Liver (tissue), 3 donors: ENCODE results near the gene WASL.

Experiments used
- EGR1 ChIP-seq, 2 donors: IDR thresholded peaks; 2 replicates each; pipeline ENCODE4 v1.6.1; 2016 to 2018; ENCODE audit warnings: antibody characterized with exemption in 2 of 2, low read depth in 2 of 2
- FOXA1 ChIP-seq: IDR thresholded peaks from 2 replicates; pipeline ENCODE4 v1.6.1; 2016; ENCODE audit warnings: antibody characterized with exemption
- JUND ChIP-seq, 2 donors: IDR thresholded peaks; 2 replicates each; pipeline ENCODE4 v1.6.1; 2016; ENCODE audit warnings: antibody characterized with exemption in 2 of 2
- RAD21 ChIP-seq, 2 donors: IDR thresholded peaks; 2 replicates each; pipeline ENCODE4 v1.6.1; 2016; ENCODE audit warnings: antibody characterized with exemption in 2 of 2, mild to moderate bottlenecking in 2 of 2
- RXRA ChIP-seq, 2 donors: IDR thresholded peaks; 2 replicates each; pipeline ENCODE4 v1.6.1; 2017 to 2018; ENCODE audit warnings: antibody characterized with exemption in 2 of 2, mild to moderate bottlenecking in 1 of 2
- SP1 ChIP-seq: IDR thresholded peaks from 2 replicates; pipeline ENCODE4 v1.6.1; 2018; ENCODE audit warnings: antibody characterized with exemption, mild to moderate bottlenecking
- TAF1 ChIP-seq: conservative IDR thresholded peaks from 2 replicates; pipeline ENCODE4 v1.6.1; 2016; ENCODE audit warnings: antibody characterized with exemption, mild to moderate bottlenecking
- YY1 ChIP-seq: IDR thresholded peaks from 2 replicates; pipeline ENCODE4 v1.6.1; 2016; ENCODE audit warnings: antibody characterized with exemption, mild to moderate bottlenecking
- TF ChIP-seq, protein P1 (sequence below): fragments of 150-350 bp; IDR thresholded peaks from 2 replicates; pipeline ENCODE4 v1.5.1; 2017; ENCODE audit warnings: improper control_type of control experiment, low read depth, low read length; ENCODE audit not compliant: missing input control
- TF ChIP-seq, protein P2 (sequence below): IDR thresholded peaks from 2 replicates; pipeline ENCODE4 v1.6.1; 2016; ENCODE audit warnings: antibody characterized with exemption
- TF ChIP-seq, protein P3 (sequence below): IDR thresholded peaks from 2 replicates; pipeline ENCODE4 v1.6.1; 2016; ENCODE audit warnings: antibody characterized with exemption
- TF ChIP-seq, protein P4 (sequence below): IDR thresholded peaks from 2 replicates; pipeline ENCODE4 v1.6.1; 2016; ENCODE audit warnings: antibody characterized with exemption, mild to moderate bottlenecking
- donor health status: healthy.
- donor health status: healthy.

DNA sequence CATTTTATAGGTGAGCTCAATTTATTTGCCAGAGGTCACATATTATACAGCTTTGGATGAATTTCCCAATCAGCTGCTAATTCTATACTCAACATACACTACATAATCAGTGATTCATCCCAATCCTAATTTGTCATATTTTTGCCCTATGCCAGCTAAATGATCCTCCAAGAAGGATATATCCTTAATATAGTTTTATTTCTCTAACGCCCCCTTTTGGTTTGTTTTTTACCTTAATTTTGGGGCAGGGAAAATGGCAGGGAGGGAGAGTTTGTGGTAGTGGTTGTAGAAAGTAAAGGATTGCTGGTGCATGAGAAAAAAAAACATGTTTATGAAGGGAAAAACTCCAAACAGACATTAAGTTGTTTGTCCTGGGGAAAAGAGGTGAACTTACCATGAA is 31.9 kb downstream of the WASL start:
- TF ChIP-seq YY1 (no peak), RAD21 (IDR thresholded peaks at IDR 0.05) (no peak), JUND (IDR thresholded peaks at IDR 0.05) (no peak), TAF1 (no peak), SP1 (no peak), FOXA1 (no peak), EGR1 (IDR thresholded peaks at IDR 0.05; ENCODE audit: low read depth in 2 of 2) (no peak), RXRA (IDR thresholded peaks at IDR 0.05) (no peak)
- TF ChIP-seq, protein P1, sequence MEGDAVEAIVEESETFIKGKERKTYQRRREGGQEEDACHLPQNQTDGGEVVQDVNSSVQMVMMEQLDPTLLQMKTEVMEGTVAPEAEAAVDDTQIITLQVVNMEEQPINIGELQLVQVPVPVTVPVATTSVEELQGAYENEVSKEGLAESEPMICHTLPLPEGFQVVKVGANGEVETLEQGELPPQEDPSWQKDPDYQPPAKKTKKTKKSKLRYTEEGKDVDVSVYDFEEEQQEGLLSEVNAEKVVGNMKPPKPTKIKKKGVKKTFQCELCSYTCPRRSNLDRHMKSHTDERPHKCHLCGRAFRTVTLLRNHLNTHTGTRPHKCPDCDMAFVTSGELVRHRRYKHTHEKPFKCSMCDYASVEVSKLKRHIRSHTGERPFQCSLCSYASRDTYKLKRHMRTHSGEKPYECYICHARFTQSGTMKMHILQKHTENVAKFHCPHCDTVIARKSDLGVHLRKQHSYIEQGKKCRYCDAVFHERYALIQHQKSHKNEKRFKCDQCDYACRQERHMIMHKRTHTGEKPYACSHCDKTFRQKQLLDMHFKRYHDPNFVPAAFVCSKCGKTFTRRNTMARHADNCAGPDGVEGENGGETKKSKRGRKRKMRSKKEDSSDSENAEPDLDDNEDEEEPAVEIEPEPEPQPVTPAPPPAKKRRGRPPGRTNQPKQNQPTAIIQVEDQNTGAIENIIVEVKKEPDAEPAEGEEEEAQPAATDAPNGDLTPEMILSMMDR: no peak
- TF ChIP-seq, protein P2, sequence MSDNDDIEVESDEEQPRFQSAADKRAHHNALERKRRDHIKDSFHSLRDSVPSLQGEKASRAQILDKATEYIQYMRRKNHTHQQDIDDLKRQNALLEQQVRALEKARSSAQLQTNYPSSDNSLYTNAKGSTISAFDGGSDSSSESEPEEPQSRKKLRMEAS: no peak
- TF ChIP-seq, protein P3, sequence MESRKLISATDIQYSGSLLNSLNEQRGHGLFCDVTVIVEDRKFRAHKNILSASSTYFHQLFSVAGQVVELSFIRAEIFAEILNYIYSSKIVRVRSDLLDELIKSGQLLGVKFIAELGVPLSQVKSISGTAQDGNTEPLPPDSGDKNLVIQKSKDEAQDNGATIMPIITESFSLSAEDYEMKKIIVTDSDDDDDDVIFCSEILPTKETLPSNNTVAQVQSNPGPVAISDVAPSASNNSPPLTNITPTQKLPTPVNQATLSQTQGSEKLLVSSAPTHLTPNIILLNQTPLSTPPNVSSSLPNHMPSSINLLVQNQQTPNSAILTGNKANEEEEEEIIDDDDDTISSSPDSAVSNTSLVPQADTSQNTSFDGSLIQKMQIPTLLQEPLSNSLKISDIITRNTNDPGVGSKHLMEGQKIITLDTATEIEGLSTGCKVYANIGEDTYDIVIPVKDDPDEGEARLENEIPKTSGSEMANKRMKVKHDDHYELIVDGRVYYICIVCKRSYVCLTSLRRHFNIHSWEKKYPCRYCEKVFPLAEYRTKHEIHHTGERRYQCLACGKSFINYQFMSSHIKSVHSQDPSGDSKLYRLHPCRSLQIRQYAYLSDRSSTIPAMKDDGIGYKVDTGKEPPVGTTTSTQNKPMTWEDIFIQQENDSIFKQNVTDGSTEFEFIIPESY: no peak
- TF ChIP-seq, protein P4, sequence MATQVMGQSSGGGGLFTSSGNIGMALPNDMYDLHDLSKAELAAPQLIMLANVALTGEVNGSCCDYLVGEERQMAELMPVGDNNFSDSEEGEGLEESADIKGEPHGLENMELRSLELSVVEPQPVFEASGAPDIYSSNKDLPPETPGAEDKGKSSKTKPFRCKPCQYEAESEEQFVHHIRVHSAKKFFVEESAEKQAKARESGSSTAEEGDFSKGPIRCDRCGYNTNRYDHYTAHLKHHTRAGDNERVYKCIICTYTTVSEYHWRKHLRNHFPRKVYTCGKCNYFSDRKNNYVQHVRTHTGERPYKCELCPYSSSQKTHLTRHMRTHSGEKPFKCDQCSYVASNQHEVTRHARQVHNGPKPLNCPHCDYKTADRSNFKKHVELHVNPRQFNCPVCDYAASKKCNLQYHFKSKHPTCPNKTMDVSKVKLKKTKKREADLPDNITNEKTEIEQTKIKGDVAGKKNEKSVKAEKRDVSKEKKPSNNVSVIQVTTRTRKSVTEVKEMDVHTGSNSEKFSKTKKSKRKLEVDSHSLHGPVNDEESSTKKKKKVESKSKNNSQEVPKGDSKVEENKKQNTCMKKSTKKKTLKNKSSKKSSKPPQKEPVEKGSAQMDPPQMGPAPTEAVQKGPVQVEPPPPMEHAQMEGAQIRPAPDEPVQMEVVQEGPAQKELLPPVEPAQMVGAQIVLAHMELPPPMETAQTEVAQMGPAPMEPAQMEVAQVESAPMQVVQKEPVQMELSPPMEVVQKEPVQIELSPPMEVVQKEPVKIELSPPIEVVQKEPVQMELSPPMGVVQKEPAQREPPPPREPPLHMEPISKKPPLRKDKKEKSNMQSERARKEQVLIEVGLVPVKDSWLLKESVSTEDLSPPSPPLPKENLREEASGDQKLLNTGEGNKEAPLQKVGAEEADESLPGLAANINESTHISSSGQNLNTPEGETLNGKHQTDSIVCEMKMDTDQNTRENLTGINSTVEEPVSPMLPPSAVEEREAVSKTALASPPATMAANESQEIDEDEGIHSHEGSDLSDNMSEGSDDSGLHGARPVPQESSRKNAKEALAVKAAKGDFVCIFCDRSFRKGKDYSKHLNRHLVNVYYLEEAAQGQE: no peak
